ENCODE measurements around the gene VAMP5.
"Not testable (repeated sequence)": the region's sequence is repeated elsewhere in the genome, so short reads cannot be mapped to it uniquely, and the experiment has no call there.

The VAMP5 gene

GRCh38 chr2:85551698-85552678, 32.2 kb upstream of the VAMP5 start:
- DNase-seq: peak; percentile 78 to 87

GRCh38 chr2:85553184-85553583, 31.0 kb upstream of the VAMP5 start:
- DNase-seq: no peak

GRCh38 chr2:85554980-85555612, 29.1 kb upstream of the VAMP5 start:
- no peak for DNase-seq

GRCh38 chr2:85557130-85557529, 27.1 kb upstream of the VAMP5 start:
- no peak for DNase-seq

- DNase-seq: no peak
Measured at GRCh38 chr2:85558160-85558559, 26.1 kb upstream of the VAMP5 start.

GRCh38 chr2:85560403-85560726, 23.9 kb upstream of the VAMP5 start:
- DNase-seq: not testable (repeated sequence)

GRCh38 chr2:85560812-85561279, 23.4 kb upstream of the VAMP5 start:
- DNase-seq: no peak

- peak; percentile 94 to 97 for DNase-seq
Measured at GRCh38 chr2:85561280-85562212, 22.7 kb upstream of the VAMP5 start, which contains the start of gene GGCX. TSS of gene GGCX (minus strand) at chr2:85561493. CDS start at chr2:85561428, 65 bp downstream.

GRCh38 chr2:85564144-85564563, 20.1 kb upstream of the VAMP5 start:
- DNase-seq: peak; percentile 72 to 94

- peak; percentile 59 to 73 for DNase-seq
Measured at GRCh38 chr2:85566265-85566664, 18.0 kb upstream of the VAMP5 start.

- DNase-seq: no peak
Measured at GRCh38 chr2:85575739-85576138, 8.5 kb upstream of the VAMP5 start.

GRCh38 chr2:85577063-85577385, 7.2 kb upstream of the VAMP5 start:
- no peak for DNase-seq

GRCh38 chr2:85577386-85578242, 6.6 kb upstream of the VAMP5 start, which contains the start of gene VAMP8:
TSS of gene VAMP8 (plus strand) at chr2:85577586. CDS start at chr2:85577647, 61 bp downstream.
- peak; percentile 60 to 75 for DNase-seq

GRCh38 chr2:85578243-85579180, 5.7 kb upstream of the VAMP5 start:
- DNase-seq: peak; percentile 82 to 86

- peak; percentile 75 to 76 for DNase-seq
Measured at GRCh38 chr2:85579266-85579935, 4.8 kb upstream of the VAMP5 start.

- no peak for DNase-seq
Measured at GRCh38 chr2:85580206-85580605, 4.0 kb upstream of the VAMP5 start.

GRCh38 chr2:85582492-85582891, 1.7 kb upstream of the VAMP5 start:
- no peak for DNase-seq

- DNase-seq: peak in 1 of 2 donors; percentile 17
Measured at GRCh38 chr2:85583667-85584353, 421 bp upstream of the VAMP5 start.
